Esophagus muscularis mucosa (tissue), 4 donors: ENCODE results near the gene UBIAD1. TPM values are rescaled to one million over a fixed set of nuclear protein-coding genes. Genes with fewer than 3 reads are reported as not detected.

Experiments
- DNase-seq: peaks from one replicate; pipeline ENCODE4 v3.0.0-alpha.2; 2017; ENCODE audit errors: extremely low spot score
- H3K27ac ChIP-seq, 4 donors: fragments of 200-600 bp; sonication (generic); replicated peaks in 1 of 4; 1 replicate in 3 of 4; 2 replicates in 1 of 4; pipeline ENCODE4 v1.5.1; 2016 to 2019; ENCODE audit warnings: mild to moderate bottlenecking in 1 of 4
- H3K27me3 ChIP-seq, 4 donors: fragments of 200-600 bp; sonication (generic); one replicate each; pipeline versions ENCODE4 v1.5.1 to v1.6.0; 2016 to 2019
- H3K36me3 ChIP-seq, 4 donors: fragments of 200-600 bp; sonication (generic); one replicate each; pipeline ENCODE4 v1.5.1; 2016 to 2019
- H3K4me1 ChIP-seq, 4 donors: fragments of 200-600 bp; sonication (generic); one replicate each; pipeline ENCODE4 v1.5.1; 2016 to 2019
- H3K4me3 ChIP-seq, 4 donors: fragments of 200-600 bp; sonication (generic); 1 replicate in 2 of 4; 2 replicates in 2 of 4; pipeline ENCODE4 v1.5.1; 2016 to 2019; ENCODE audit warnings: mild to moderate bottlenecking in 4 of 4, moderate library complexity in 1 of 4
- H3K9me3 ChIP-seq, 4 donors: fragments of 200-600 bp; sonication (generic); 1 replicate in 3 of 4; 2 replicates in 1 of 4; pipeline ENCODE4 v1.5.1; 2016 to 2019
- EP300 ChIP-seq: sonication (generic); formaldehyde crosslinking; IDR thresholded peaks from one replicate; pipeline ENCODE4 v1.6.1; 2017; ENCODE audit warnings: antibody characterized with exemption
- POLR2A ChIP-seq: fragments of 450-650 bp; IDR thresholded peaks from one replicate; pipeline ENCODE4 v1.6.1; 2017; ENCODE audit warnings: antibody characterized with exemption, moderate library complexity, mild to moderate bottlenecking, low read depth
- POLR2AphosphoS5 ChIP-seq, 2 donors: sonication (generic); formaldehyde crosslinking; IDR thresholded peaks; one replicate each; pipeline ENCODE4 v1.6.1; 2017; ENCODE audit warnings: antibody characterized with exemption in 2 of 2
- WGBS: methylation state at CpG from one replicate; pipeline ENCODE4 v1.1.5; 2018; 5-methylcytosine and 5-hydroxymethylcytosine counted together
- intact Hi-C: fragments of 100-400 bp; cut with DNase I; formaldehyde crosslinking; loops from one replicate; pipeline ENCODE4 v1.15.1; 2023
- total RNA-seq, 4 donors: library from RNA; depleted of rRNA; stranded (reverse); fragments of >200 nt; gene quantifications; one replicate each; pipeline versions ENCODE4 v1.1.0 to v1.2.1, GENCODE V29; 2016
- TF ChIP-seq, protein P1 (sequence below), 3 experiments: fragments of 200-600 bp in 2 of 3; fragments of 450-650 bp in 1 of 3; sonication (generic) in 2 of 3; IDR thresholded peaks; one replicate each; pipeline ENCODE4 v1.5.1; 2017 to 2019; ENCODE audit warnings: antibody characterized with exemption in 3 of 3, mild to moderate bottlenecking in 2 of 3, moderate library complexity in 1 of 3

The UBIAD1 gene
- total RNA-seq, 4 donors from 2014 or later: 10.4 to 15.9 (median 14.0) TPM

DNA sequence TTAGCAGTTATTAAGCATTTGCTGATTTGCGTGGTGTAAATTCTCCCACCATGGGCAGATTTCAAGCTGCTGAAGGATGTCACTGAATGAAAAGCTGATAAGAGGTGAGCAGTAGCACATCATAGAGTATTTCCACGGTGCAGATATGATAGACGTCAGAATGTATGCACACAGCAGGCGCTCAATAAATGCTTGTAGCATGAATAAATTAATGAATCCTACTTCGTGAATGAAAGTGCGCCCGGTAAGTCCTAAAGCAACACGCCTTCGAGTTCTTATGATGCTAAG is 510 bp upstream of the UBIAD1 start:
- H3K27ac ChIP-seq: peak overlapping the region; percentile 30 to 68 (median 58)
- H3K4me1 ChIP-seq: peaks cover 26 to 38% (median 35%) of the 10 kb centered on the region in 4 donors
- H3K9me3 ChIP-seq: no peaks in the 10 kb centered on the region
- DNase-seq: no peak
- no peak for TF ChIP-seq EP300
- TF ChIP-seq, protein P1, sequence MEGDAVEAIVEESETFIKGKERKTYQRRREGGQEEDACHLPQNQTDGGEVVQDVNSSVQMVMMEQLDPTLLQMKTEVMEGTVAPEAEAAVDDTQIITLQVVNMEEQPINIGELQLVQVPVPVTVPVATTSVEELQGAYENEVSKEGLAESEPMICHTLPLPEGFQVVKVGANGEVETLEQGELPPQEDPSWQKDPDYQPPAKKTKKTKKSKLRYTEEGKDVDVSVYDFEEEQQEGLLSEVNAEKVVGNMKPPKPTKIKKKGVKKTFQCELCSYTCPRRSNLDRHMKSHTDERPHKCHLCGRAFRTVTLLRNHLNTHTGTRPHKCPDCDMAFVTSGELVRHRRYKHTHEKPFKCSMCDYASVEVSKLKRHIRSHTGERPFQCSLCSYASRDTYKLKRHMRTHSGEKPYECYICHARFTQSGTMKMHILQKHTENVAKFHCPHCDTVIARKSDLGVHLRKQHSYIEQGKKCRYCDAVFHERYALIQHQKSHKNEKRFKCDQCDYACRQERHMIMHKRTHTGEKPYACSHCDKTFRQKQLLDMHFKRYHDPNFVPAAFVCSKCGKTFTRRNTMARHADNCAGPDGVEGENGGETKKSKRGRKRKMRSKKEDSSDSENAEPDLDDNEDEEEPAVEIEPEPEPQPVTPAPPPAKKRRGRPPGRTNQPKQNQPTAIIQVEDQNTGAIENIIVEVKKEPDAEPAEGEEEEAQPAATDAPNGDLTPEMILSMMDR (IDR thresholded peaks at IDR 0.05): peak in 1 of 3 experiments; percentile 14
- TF ChIP-seq POLR2AphosphoS5 (IDR thresholded peaks at IDR 0.05): no peak
- TF ChIP-seq POLR2A: no peak
- peak overlapping the region; percentile 67 to 91 (median 81) for H3K4me3 ChIP-seq
- peaks cover 0 to 4% (median 0%) of the 10 kb centered on the region in 4 donors for H3K27me3 ChIP-seq
- H3K36me3 ChIP-seq: peaks cover 0 to 7% (median 0%) of the 10 kb centered on the region in 4 donors
- WGBS: 14% methylated on average over 9 of the region's 9 CpGs
- intact Hi-C loops: no loop called here

DNA sequence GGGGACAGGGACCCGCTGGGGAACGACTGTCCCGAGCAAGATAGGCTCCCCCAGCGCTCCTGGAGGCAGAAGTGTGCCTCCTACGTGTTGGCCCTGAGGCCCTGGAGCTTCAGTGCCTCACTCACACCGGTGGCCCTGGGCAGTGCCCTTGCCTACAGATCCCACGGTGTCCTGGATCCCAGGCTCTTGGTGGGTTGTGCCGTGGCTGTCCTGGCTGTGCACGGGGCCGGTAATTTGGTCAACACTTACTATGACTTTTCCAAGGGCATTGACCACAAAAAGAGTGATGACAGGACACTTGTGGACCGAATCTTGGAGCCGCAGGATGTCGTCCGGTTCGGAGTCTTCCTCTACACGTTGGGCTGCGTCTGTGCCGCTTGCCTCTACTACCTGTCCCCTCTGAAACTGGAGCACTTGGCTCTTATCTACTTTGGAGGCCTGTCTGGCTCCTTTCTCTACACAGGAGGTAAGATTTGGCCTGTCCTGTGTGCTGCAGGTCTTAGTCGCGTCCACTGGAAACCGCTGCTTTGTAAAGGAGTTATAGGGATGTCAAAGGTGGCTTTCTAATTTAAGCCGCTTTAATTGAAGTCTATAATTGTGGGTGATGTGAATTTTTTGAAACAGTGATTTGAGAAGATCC is 717 bp downstream of the UBIAD1 start:
- intact Hi-C loops: no loop called here
- TF ChIP-seq EP300 (no peak), POLR2AphosphoS5 (IDR thresholded peaks at IDR 0.05) (no peak), POLR2A (no peak)
- TF ChIP-seq, protein P1 (IDR thresholded peaks at IDR 0.05): no peak
- no peaks in the 10 kb centered on the region for H3K9me3 ChIP-seq
- peaks cover 0 to 18% (median 3%) of the 10 kb centered on the region in 4 donors for H3K36me3 ChIP-seq
- H3K4me3 ChIP-seq: peak overlapping the region; percentile 67 to 91 (median 81)
- H3K27me3 ChIP-seq: no peaks in the 10 kb centered on the region
- DNase-seq: no peak
- peaks cover 26 to 38% (median 35%) of the 10 kb centered on the region in 4 donors for H3K4me1 ChIP-seq
- WGBS: 24% methylated on average over 6 of the region's 22 CpGs
- peak overlapping the region; percentile 87 to 92 (median 90) for H3K27ac ChIP-seq

DNA sequence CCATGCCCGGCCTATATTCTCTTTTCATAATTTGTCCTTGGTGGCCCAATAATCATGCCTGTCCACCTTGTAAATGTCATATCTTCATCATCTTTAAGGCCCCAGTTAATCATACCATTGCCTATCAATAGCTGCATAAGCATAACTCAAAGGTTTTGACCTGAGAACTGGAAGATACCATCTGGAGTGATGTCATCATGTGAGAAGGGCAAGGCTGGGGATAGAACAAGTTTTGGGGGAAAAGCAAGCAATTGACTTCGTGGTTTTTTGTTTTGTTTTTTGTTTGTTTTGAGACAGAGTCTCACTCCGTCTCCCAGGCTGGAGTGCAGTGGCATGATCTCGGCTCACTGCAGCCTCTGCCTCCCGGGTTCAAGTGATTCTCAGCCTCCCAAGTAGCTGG is 6.2 kb downstream of the UBIAD1 start:
- intact Hi-C loops: no loop called here

DNA sequence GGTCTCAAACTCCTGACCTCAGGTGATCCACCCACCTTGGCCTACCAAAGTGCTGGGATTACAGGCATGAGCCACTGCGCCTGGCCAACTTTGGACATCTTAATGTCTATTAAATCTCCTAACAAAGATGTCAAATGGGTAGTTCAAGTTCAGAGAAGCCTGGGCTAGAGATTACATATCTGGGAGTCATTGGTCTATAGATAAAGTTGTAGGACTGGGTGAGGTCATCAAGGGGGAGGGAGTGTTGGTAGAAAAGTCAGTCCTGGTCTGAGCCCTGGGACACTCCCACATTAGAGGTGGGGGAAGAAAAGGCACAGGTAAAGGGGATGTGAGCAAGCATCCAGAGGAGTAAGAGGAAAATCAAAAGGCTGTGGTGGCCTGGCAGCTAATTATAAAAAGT is 6.6 kb downstream of the UBIAD1 start:
- 100% methylated on average over 1 of the region's 1 CpG for WGBS
- Histone ChIP-seq H3K4me3 (no peak overlapping the region), H3K4me1 (peaks cover 21 to 48% (median 45%) of the 10 kb centered on the region in 4 donors), H3K9me3 (no peaks in the 10 kb centered on the region), H3K27ac (no peak overlapping the region), H3K36me3 (peaks cover 0 to 41% (median 11%) of the 10 kb centered on the region in 4 donors), H3K27me3 (no peaks in the 10 kb centered on the region)
- intact Hi-C loops: no loop called here
- DNase-seq: no peak
- no peak for TF ChIP-seq POLR2AphosphoS5 (IDR thresholded peaks at IDR 0.05)
- TF ChIP-seq, protein P1 (IDR thresholded peaks at IDR 0.05): no peak
- no peak for TF ChIP-seq EP300
- TF ChIP-seq POLR2A: no peak

More for the DNA sequence above, 6.2 kb downstream of the UBIAD1 start:
- WGBS: 97% methylated on average over 5 of the region's 5 CpGs
- no peak overlapping the region for H3K4me3 ChIP-seq
- H3K27ac ChIP-seq: no peak overlapping the region
- H3K27me3 ChIP-seq: no peaks in the 10 kb centered on the region
- no peak for DNase-seq
- H3K9me3 ChIP-seq: no peaks in the 10 kb centered on the region
- peaks cover 25 to 53% (median 50%) of the 10 kb centered on the region in 4 donors for H3K4me1 ChIP-seq
- peaks cover 0 to 41% (median 11%) of the 10 kb centered on the region in 4 donors for H3K36me3 ChIP-seq
- TF ChIP-seq POLR2A (no peak), EP300 (no peak), POLR2AphosphoS5 (IDR thresholded peaks at IDR 0.05) (no peak)
- TF ChIP-seq, protein P1 (IDR thresholded peaks at IDR 0.05): no peak
